ENCODE data around the gene RPL3. TPM values are rescaled to one million over a fixed set of nuclear protein-coding genes. Genes with fewer than 3 reads are reported as not detected.

RPL3 gene
- total and polyA plus RNA-seq, 7 experiments from 2014 or later, result 1,611 to 5,509 (median 3,848) TPM

DNA sequence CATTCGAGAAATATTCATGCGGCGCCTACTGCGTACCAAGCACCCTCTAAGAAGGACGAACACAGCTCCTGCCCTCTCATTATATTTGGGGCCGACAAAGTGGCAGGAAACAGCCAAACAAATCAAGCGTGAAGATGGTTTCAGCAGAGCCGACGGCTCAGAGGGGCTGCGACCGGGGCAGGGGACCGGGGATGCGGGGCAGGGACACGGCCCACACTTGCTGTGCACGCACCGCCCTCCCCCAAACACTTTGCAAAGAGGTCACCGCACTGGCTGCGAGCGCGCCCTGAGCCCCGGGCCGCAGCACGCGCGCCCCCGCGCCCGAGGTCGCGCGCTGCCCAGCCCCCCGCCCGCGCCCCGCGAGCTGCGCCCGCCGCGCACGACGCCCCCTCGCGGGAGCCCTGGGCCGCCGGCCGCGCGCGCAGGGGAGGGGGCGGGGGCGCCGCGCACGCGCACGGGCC is 30.1 kb upstream of the RPL3 start:
- Histone ChIP-seq H3K9me3 (ENCODE audit: control insufficient read depth in 2 of 3, low read length in 3 of 3) (no peaks in the 10 kb centered on the region), H3K27ac (ENCODE audit: low read depth, low read length) (no peak overlapping the region), H3K36me3 (ENCODE audit: control insufficient read depth in 2 of 3, insufficient read depth in 3 of 3, low read length in 3 of 3) (no peaks in the 10 kb centered on the region), H3K27me3 (ENCODE audit: control insufficient read depth in 2 of 2, insufficient read depth in 2 of 2, low read length in 2 of 2) (no peaks in the 10 kb centered on the region), H3K4me1 (ENCODE audit: control insufficient read depth in 2 of 2, insufficient read depth in 2 of 2, low read length in 2 of 2) (peaks cover 0 to 3% of the 10 kb centered on the region in 2 donors), H3K4me3 (ENCODE audit: low read length) (peak overlapping the region; percentile 40)
- Mint-ChIP-seq H3K4me1 (peaks cover 0 to 14% (median 10%) of the 10 kb centered on the region in 7 donors), H3K27me3 (peaks cover 0 to 49% (median 4%) of the 10 kb centered on the region in 5 donors), H3K27ac (peak overlapping the region in 6 of 9 donors; percentile 42 to 73 (median 57)), H3K36me3 (no peaks in the 10 kb centered on the region), H3K9me3 (no peaks in the 10 kb centered on the region), H3K4me3 (peak overlapping the region; percentile 75 to 92 (median 87))
- intact Hi-C loops (cut with micrococcal nuclease), result loop anchor here in 1 of 2 donors (10.0 kb wide), 1 partner anchor 65 kb away; no protein-coding TSS in a partner anchor
- ChIA-PET POLR2A (interaction anchor here (0.5 to 2.2 kb wide), 9 partner anchors 15 to 207 kb away, joined by 3 to 16 read pairs (median 3); partner anchors contain the start of genes ATF4 and RPL3), CTCF (interaction anchor here (0.6 to 0.9 kb wide), 2 partner anchors 33 to 129 kb away, joined by 3 read pairs; no protein-coding TSS in a partner anchor)
- DNase-seq (peak in 8 of 9 donors; percentile 15 to 49 (median 32)), ATAC-seq (peak; percentile 78)

DNA sequence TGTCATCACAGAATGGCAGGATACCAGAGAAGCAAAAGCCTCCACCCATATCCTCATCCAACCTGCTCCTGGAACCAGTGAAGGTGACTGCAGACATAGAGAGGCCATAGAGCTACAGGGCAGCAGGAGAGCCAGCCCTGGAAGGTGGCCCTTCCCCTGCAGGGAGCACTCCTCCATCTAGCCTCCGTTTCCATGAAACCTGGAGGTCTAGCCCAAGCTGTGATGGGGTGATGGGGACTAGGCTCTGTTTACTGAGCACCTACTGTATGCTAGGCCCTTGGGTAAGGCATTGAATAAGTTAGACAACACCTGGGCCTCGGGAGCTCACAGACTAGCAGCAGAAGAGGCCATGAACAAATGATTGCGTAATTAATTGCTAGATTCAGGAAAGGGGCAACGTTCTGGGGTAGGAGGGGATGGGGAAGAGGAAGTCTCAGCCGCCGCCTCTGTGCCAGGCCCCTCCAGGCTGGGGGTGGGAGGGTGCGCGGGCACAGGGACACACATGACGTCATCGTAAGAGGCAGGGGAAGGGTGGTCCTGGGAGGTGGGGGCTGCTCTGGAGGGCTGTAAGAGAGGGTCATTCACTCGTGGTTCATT is 29.6 kb upstream of the RPL3 start:
- ATAC-seq, result peak; percentile 38
- peaks cover 0 to 3% of the 10 kb centered on the region in 2 donors for H3K4me1 ChIP-seq (ENCODE audit: control insufficient read depth in 2 of 2, insufficient read depth in 2 of 2, low read length in 2 of 2)
- Mint-ChIP-seq H3K4me1 (peaks cover 2 to 14% (median 10%) of the 10 kb centered on the region in 7 donors), H3K27ac (peak overlapping the region in 6 of 9 donors; percentile 22 to 67 (median 52)), H3K36me3 (no peaks in the 10 kb centered on the region), H3K4me3 (peak overlapping the region; percentile 75 to 92 (median 87)), H3K9me3 (no peaks in the 10 kb centered on the region), H3K27me3 (peaks cover 0 to 53% (median 4%) of the 10 kb centered on the region in 5 donors)
- no peaks in the 10 kb centered on the region for H3K36me3 ChIP-seq (ENCODE audit: control insufficient read depth in 2 of 3, insufficient read depth in 3 of 3, low read length in 3 of 3)
- CTCF ChIA-PET, result interaction anchor here (0.6 to 0.9 kb wide), 2 partner anchors 33 to 129 kb away, joined by 3 read pairs; no protein-coding TSS in a partner anchor
- no peak overlapping the region for H3K27ac ChIP-seq (ENCODE audit: low read depth, low read length)
- no peak for DNase-seq
- intact Hi-C loops (cut with micrococcal nuclease), result loop anchor here in 1 of 2 donors (10.0 kb wide), 1 partner anchor 66 kb away; no protein-coding TSS in a partner anchor
- POLR2A ChIA-PET, result interaction anchor here (0.5 to 2.2 kb wide), 9 partner anchors 15 to 206 kb away, joined by 3 to 16 read pairs (median 3); partner anchors contain the start of genes ATF4 and RPL3
- H3K27me3 ChIP-seq (ENCODE audit: control insufficient read depth in 2 of 2, insufficient read depth in 2 of 2, low read length in 2 of 2), result no peaks in the 10 kb centered on the region
- no peaks in the 10 kb centered on the region for H3K9me3 ChIP-seq (ENCODE audit: control insufficient read depth in 2 of 3, low read length in 3 of 3)
- H3K4me3 ChIP-seq (ENCODE audit: low read length), result peak overlapping the region; percentile 40

DNA sequence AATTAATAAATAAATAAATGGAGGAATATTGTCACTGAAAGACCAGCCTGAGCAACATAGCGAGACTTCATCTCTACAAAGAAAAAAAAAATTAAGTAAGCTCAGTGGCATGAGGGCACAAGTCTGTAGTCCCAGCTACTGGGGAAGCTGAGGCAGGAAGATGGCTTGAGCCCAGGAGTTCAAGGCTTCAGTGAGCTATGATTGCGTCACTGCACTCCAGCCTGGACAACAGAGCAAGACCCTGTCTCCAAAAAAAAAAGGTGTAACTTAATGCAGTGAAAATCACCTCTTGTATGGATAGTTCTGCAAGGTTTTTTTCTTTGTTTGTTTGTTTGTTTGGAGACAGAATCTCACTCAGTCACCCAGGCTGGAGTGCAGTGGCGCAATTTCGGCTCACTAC is 25.8 kb upstream of the RPL3 start:
- ATAC-seq (no peak), DNase-seq (no peak)
- Histone ChIP-seq H3K27me3 (ENCODE audit: control insufficient read depth in 2 of 2, insufficient read depth in 2 of 2, low read length in 2 of 2) (no peaks in the 10 kb centered on the region), H3K4me3 (ENCODE audit: low read length) (no peak overlapping the region), H3K9me3 (ENCODE audit: control insufficient read depth in 2 of 3, low read length in 3 of 3) (no peaks in the 10 kb centered on the region), H3K36me3 (ENCODE audit: control insufficient read depth in 2 of 3, insufficient read depth in 3 of 3, low read length in 3 of 3) (no peaks in the 10 kb centered on the region), H3K4me1 (ENCODE audit: control insufficient read depth in 2 of 2, insufficient read depth in 2 of 2, low read length in 2 of 2) (peaks cover 0 to 3% of the 10 kb centered on the region in 2 donors), H3K27ac (ENCODE audit: low read depth, low read length) (no peak overlapping the region)
- CTCF ChIA-PET, result interaction anchor here (0.6 to 4.4 kb wide), 4 partner anchors 10 to 594 kb away, joined by 3 to 20 read pairs (median 4); no protein-coding TSS in a partner anchor
- intact Hi-C loops (cut with micrococcal nuclease), result loop anchor here in 1 of 2 donors (10.0 kb wide), 1 partner anchor 70 kb away; no protein-coding TSS in a partner anchor
- Mint-ChIP-seq H3K9me3 (no peaks in the 10 kb centered on the region), H3K4me1 (peaks cover 9 to 16% (median 11%) of the 10 kb centered on the region in 7 donors), H3K27ac (no peak overlapping the region), H3K4me3 (no peak overlapping the region), H3K36me3 (no peaks in the 10 kb centered on the region), H3K27me3 (peaks cover 0 to 50% (median 4%) of the 10 kb centered on the region in 5 donors)
- POLR2A ChIA-PET, result interaction anchor here (0.6 to 1.8 kb wide), 2 partner anchors 25 to 55 kb away, joined by 4 read pairs; partner anchors contain the start of gene TAB1

DNA sequence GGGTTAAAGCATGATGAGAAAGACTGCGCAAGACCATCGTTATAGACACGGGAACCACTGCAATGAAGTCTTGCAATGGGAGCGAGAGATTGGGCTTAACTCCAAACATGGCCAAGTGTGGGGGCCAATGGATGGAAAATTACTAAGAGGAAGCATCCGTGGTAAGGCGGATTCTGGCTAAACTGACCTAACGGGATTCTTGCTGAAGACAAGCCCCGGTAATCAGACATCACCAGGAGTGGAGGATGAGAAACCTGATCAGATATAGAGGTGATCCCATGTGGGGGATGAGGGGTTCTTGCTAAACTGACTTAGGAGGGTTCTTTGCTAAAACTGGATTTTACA is 24.6 kb upstream of the RPL3 start:
- H3K9me3 ChIP-seq (ENCODE audit: control insufficient read depth in 2 of 3, low read length in 3 of 3), result no peaks in the 10 kb centered on the region
- ChIA-PET CTCF (interaction anchor here (0.7 to 4.4 kb wide), 10 partner anchors 12 to 195 kb away, joined by 3 to 20 read pairs (median 4); partner anchors contain the start of gene RPS19BP1), POLR2A (interaction anchor here (0.6 to 2.4 kb wide), 7 partner anchors 25 to 185 kb away, joined by 3 to 8 read pairs (median 4); partner anchors contain the start of genes ATF4 and RPL3)
- Mint-ChIP-seq H3K4me1 (peaks cover 5 to 11% (median 6%) of the 10 kb centered on the region in 7 donors), H3K36me3 (no peaks in the 10 kb centered on the region), H3K27ac (no peak overlapping the region), H3K27me3 (peaks cover 0 to 46% (median 3%) of the 10 kb centered on the region in 5 donors), H3K9me3 (no peaks in the 10 kb centered on the region), H3K4me3 (no peak overlapping the region)
- ATAC-seq, result no peak
- no peak for DNase-seq
- intact Hi-C loops (cut with micrococcal nuclease), result loop anchor here in 1 of 2 donors (10.0 kb wide), 1 partner anchor 71 kb away; no protein-coding TSS in a partner anchor
- H3K36me3 ChIP-seq (ENCODE audit: control insufficient read depth in 2 of 3, insufficient read depth in 3 of 3, low read length in 3 of 3), result no peaks in the 10 kb centered on the region
- no peak overlapping the region for H3K4me3 ChIP-seq (ENCODE audit: low read length)
- H3K27me3 ChIP-seq (ENCODE audit: control insufficient read depth in 2 of 2, insufficient read depth in 2 of 2, low read length in 2 of 2), result no peaks in the 10 kb centered on the region
- no peak overlapping the region for H3K27ac ChIP-seq (ENCODE audit: low read depth, low read length)
- H3K4me1 ChIP-seq (ENCODE audit: control insufficient read depth in 2 of 2, insufficient read depth in 2 of 2, low read length in 2 of 2), result peaks cover 0 to under 1% of the 10 kb centered on the region in 2 donors

DNA sequence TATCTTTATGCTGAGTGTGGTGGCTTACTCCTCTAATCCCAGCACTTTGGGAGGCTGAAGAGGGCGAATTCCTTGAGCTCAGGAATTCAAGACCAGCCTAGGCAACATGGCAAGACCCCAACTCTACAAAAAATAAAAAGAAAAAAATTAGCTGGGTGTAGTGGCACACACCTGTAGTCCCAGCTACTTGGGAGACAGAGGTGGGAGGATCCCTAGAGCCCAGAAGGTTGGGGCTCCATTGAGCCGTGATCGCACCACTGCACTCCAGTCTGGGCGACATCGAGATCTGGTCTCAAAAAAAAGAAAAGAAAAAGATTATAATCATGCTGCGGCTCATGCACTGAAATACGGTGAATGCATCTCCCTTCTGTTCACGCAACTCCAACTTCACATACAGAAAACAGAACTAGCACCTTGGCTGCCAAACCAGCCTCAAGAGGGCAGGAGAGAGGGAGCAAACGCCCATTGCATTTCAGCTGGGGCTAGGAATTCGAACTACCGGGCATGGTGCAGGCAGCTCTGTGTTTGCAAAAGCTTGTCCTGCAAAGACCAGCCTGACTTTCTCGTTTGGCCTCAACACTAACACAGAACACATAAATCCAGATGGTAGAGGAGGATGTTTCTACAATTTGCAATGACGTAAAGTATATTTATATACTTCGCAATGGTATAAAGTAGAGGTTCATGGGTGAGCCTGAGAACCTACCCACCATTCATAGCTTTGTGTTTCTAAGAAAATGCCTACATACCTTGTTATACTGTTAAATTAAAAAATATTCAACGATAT is 24.0 kb upstream of the RPL3 start:
- Mint-ChIP-seq H3K9me3 (no peaks in the 10 kb centered on the region), H3K4me3 (no peak overlapping the region), H3K27ac (no peak overlapping the region), H3K27me3 (peaks cover 0 to 41% (median 3%) of the 10 kb centered on the region in 5 donors), H3K4me1 (peaks cover 5 to 9% (median 6%) of the 10 kb centered on the region in 7 donors), H3K36me3 (no peaks in the 10 kb centered on the region)
- peak; percentile 25 to 69 (median 59) for DNase-seq
- no peaks in the 10 kb centered on the region for H3K9me3 ChIP-seq (ENCODE audit: control insufficient read depth in 2 of 3, low read length in 3 of 3)
- no peaks in the 10 kb centered on the region for H3K27me3 ChIP-seq (ENCODE audit: control insufficient read depth in 2 of 2, insufficient read depth in 2 of 2, low read length in 2 of 2)
- ChIA-PET POLR2A (interaction anchor here (0.6 to 2.4 kb wide), 7 partner anchors 24 to 186 kb away, joined by 3 to 8 read pairs (median 4); partner anchors contain the start of genes ATF4 and RPL3), CTCF (interaction anchor here (0.7 to 4.4 kb wide), 12 partner anchors 10 to 194 kb away, joined by 3 to 20 read pairs (median 4); partner anchors contain the start of gene RPS19BP1)
- H3K4me3 ChIP-seq (ENCODE audit: low read length), result no peak overlapping the region
- no peaks in the 10 kb centered on the region for H3K36me3 ChIP-seq (ENCODE audit: control insufficient read depth in 2 of 3, insufficient read depth in 3 of 3, low read length in 3 of 3)
- H3K27ac ChIP-seq (ENCODE audit: low read depth, low read length), result no peak overlapping the region
- H3K4me1 ChIP-seq (ENCODE audit: control insufficient read depth in 2 of 2, insufficient read depth in 2 of 2, low read length in 2 of 2), result no peaks in the 10 kb centered on the region
- ATAC-seq, result peak; percentile 85
- intact Hi-C loops (cut with micrococcal nuclease), result loop anchor here (1.0 to 10.0 kb wide), 7 partner anchors 25 to 693 kb away; partner anchors contain the start of gene RPL3 (in 1 of the 2)

DNA sequence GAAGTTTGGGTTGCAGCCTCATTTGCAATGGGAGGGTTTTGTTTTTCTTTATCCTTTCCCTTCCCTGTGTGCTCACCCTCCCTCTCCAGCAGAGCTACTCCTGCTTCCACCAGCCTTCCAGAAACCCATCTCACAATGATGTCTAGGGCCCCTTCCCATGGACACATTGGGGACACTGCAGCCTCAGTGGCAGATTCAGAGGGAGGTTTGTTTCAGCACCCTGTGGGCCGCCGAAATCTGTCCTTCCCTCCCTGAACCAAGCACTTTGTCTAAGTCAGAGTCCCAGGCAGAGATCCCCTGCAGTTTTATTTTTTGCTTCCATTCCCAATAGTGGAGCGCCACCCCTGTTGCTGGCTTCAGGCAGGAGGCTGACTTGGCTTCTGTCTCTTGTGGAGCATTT is 21.8 kb upstream of the RPL3 start:
- Mint-ChIP-seq H3K27me3 (peaks cover 0 to 31% (median 0%) of the 10 kb centered on the region in 5 donors), H3K9me3 (no peaks in the 10 kb centered on the region), H3K27ac (no peak overlapping the region), H3K36me3 (no peaks in the 10 kb centered on the region), H3K4me3 (no peak overlapping the region), H3K4me1 (peaks cover 5 to 9% (median 6%) of the 10 kb centered on the region in 7 donors)
- no peak for DNase-seq
- Histone ChIP-seq H3K27me3 (ENCODE audit: control insufficient read depth in 2 of 2, insufficient read depth in 2 of 2, low read length in 2 of 2) (no peaks in the 10 kb centered on the region), H3K4me3 (ENCODE audit: low read length) (no peak overlapping the region), H3K9me3 (ENCODE audit: control insufficient read depth in 2 of 3, low read length in 3 of 3) (no peaks in the 10 kb centered on the region), H3K27ac (ENCODE audit: low read depth, low read length) (no peak overlapping the region), H3K4me1 (ENCODE audit: control insufficient read depth in 2 of 2, insufficient read depth in 2 of 2, low read length in 2 of 2) (no peaks in the 10 kb centered on the region), H3K36me3 (ENCODE audit: control insufficient read depth in 2 of 3, insufficient read depth in 3 of 3, low read length in 3 of 3) (no peaks in the 10 kb centered on the region)
- ChIA-PET CTCF (interaction anchor here (0.8 kb wide), 1 partner anchor 179 kb away, joined by 3 read pairs; the partner anchor contains the start of gene ATF4), POLR2A (no interaction called here)
- no peak for ATAC-seq
- intact Hi-C loops (cut with micrococcal nuclease), result loop anchor here in 1 of 2 donors (10.0 kb wide), 1 partner anchor 74 kb away; no protein-coding TSS in a partner anchor

Measured in naive thymus-derived CD4-positive, alpha-beta T cell (primary cell).